ACHN (cell line): ENCODE measurements around the gene GPR156.

ENCODE experiments used
- DNase-seq: peaks from one replicate; pipeline ENCODE4 v3.0.0-alpha.2; 2015
- in situ Hi-C: cut with HindIII; loops from 2 replicates; pipeline ENCODE4 v1.10.0; 2017; ENCODE audit warnings: low sequenced_read_pairs, low pct_ligation_motif_present, low pct_unique_long_range_greater_than_20kb

The GPR156 gene

GRCh38 chr3:120147072-120147871, 137.8 kb downstream of the GPR156 start:
- in situ Hi-C loops, result no loop called here
- DNase-seq, result no peak

DNA sequence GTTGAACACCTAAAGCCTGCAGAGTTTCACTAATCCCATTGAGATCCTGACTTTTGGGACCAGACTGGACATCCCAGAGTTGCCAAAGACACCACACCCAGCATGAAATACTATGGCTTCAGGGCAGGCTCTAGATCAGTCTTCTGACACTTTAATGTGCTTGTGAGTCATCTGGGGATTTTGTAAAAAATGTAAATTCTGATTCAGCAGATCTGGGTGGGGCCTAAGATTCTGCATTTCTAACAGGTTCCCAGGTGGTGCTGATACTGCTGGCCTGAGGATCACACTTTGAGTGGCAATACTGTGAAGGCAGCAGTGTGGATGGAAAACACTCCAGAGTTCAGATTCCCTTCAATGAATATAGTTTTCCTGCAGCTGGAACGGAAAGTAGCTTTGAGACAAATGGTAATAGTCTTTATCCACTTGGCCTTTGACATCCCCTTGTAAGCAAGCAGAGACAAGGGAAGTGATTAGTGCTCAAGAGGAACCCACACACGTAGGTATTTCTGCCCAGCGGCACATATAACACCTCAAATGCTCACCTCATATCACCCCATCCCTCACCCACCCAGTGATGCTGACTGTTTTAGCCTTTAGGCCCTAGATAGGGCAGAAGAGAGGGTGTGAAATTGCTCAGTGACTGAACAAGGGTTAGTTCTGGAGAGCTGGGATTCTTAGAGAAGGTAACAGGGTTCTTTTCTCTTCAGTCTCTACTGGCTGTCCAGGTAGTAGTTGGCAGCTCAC, 139.3 kb downstream of the GPR156 start:
- in situ Hi-C loops, result no loop called here
- peak; percentile 67 for DNase-seq

- DNase-seq, result peak; percentile 92
- in situ Hi-C loops, result no loop called here
Measured at GRCh38 chr3:120144267-120144666, 140.8 kb downstream of the GPR156 start.

- peak; percentile 18 for DNase-seq
- in situ Hi-C loops, result no loop called here
Measured at GRCh38 chr3:120143676-120144075, 141.3 kb downstream of the GPR156 start.

DNA sequence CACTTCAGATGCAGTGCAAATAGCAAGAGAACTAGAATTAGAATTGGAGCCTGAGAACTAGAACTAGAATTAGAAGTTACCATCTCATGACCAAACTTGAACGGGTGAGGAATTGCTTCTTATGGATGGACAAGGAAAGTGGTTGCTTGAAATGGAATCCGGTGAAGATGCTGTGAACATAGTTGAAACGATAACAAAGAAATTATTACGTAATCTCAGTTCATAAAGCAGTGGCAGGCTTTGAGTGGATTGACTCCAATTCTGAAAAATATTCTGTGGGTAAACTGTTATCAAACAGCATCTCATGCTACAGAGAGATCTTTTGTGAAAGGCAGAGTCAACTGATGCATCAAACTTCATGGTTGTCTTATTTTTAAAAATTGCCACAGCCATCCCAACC, 142.8 kb downstream of the GPR156 start:
- no peak for DNase-seq
- in situ Hi-C loops, result no loop called here

GRCh38 chr3:120140098-120140742, 144.8 kb downstream of the GPR156 start:
- no peak for DNase-seq
- in situ Hi-C loops, result no loop called here

GRCh38 chr3:120139140-120139539, 145.9 kb downstream of the GPR156 start:
- in situ Hi-C loops, result no loop called here
- no peak for DNase-seq

DNA sequence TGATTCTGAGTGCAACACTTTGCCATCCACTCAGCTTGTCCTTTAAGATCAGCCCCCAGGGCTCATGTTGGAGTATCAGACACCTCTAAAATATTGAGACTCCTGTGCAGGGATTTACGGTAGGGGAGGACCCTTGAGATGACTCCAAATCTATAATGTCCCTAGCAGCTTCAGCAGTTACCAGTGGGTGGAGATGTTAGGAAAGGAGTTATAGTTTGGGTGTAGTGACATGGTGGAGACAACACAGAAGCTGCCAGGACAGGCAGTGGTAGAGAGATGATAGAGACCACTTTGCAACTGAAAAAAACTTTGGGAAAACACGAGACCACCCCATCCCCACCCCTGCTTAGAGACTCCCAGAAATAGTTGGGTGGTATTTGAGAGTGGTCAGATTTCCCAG, 147.5 kb downstream of the GPR156 start:
- DNase-seq, result no peak
- in situ Hi-C loops, result no loop called here

DNA sequence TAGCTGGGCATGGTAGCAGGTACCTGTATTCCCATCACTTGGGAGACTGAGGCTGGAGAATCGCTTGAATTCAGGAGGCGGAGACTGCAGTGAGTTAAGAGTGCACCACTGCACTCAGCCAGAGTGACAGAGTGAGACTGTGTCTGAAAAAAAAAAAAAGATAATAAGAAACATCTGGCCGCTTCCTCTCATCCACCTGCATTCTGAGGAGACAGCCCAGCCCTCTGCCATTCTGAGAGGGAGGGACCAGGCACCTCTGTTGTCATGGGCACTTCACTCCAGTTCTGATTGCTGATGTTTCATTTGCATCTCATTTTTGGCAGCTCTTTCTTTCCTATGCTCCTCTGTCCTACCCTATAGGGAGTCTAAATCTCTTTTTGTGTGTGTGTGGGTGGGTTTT, 154.4 kb downstream of the GPR156 start:
- DNase-seq, result no peak
- in situ Hi-C loops, result no loop called here

DNA sequence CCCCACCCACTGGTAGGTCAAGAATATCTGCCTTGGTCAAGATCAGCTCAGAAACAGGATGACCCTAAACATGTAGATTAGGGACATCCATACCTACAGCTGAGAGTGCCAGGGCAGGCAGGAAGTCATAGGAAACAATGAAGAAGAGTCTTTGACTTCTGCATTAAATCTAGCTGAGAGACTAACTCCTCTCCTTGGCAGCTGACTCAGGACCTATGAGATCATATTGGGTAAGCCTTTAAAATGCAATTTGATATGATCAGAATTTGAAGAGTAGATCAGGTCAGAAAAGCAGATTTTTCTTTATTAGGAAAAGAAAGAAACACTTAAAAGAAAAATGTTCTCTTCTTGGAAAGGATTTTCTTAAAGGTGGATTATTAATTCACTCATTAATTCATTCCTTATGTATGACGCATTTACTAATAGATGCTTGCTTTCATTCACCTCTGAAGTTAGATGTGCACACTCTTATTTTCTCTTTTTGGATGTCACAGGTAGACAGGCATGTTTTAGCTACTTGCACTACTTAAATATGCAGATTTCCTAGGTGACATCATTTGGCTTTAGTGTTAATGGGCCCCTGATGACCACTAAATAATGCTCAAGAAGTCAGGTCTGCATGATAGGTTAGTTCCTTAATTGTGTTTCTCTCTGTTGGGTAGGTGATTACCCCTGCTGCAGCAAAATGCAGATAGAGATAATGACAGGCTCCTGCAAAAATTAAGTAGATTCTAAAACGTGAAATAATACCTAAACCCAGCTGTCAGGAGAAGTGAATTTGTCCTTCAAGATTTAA, 155.1 kb downstream of the GPR156 start:
- in situ Hi-C loops, result no loop called here
- no peak for DNase-seq

GRCh38 chr3:120129051-120129450, 156.0 kb downstream of the GPR156 start:
- DNase-seq, result no peak
- in situ Hi-C loops, result no loop called here

DNA sequence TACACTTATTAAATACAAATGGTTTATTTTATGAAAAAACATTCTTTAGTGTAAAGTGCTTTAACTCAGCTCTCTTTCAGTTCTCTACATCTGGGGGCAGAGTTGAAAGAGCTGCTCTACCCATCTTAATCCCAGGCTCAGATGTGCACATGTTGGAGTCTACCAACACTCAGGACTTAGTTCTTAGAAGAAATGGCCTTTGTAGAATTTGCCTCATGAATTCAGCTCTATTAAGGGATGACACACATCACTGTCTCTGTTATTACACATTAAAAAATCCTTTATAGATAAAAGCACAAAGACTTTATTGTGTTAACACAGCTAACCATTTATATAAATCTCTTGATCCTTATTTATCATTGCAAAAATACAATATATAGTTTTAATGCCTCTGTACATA, 159.0 kb downstream of the GPR156 start:
- in situ Hi-C loops, result no loop called here
- DNase-seq, result no peak

- in situ Hi-C loops, result no loop called here
- no peak for DNase-seq
Measured at GRCh38 chr3:120119846-120120510, 165.0 kb downstream of the GPR156 start.
